ENCODE measurements around the gene ZFP91.

The ZFP91 gene

GRCh38 chr11:58631378-58631777 lies 52.5 kb downstream of the ZFP91 start:
- ChIA-PET CTCF (no interaction called here), POLR2A (ENCODE audit: low non-redundant PET) (no interaction called here)
- no peak for TF ChIP-seq CTCF (conservative IDR thresholded peaks at IDR 0.05; ENCODE audit: low read depth)
- DNase-seq (ENCODE audit: low spot score): no peak
- no peak overlapping the region for H3K27ac ChIP-seq

- ChIA-PET POLR2A (ENCODE audit: low non-redundant PET) (no interaction called here), CTCF (interaction anchor here (0.6 kb wide), 1 partner anchor 108 kb away, joined by 4 read pairs; no protein-coding TSS in a partner anchor)
- H3K27ac ChIP-seq: no peak overlapping the region
- DNase-seq (ENCODE audit: low spot score): no peak
- no peak for TF ChIP-seq CTCF (conservative IDR thresholded peaks at IDR 0.05; ENCODE audit: low read depth)
These were observed 53.6 kb downstream of the ZFP91 start for GRCh38 chr11:58632510-58632909.

GRCh38 chr11:58636587-58636986 lies 57.7 kb downstream of the ZFP91 start:
- ChIA-PET POLR2A (ENCODE audit: low non-redundant PET) (no interaction called here), CTCF (interaction anchor here (0.7 kb wide), 3 partner anchors 137 to 511 kb away, joined by 3 to 4 read pairs (median 3); no protein-coding TSS in a partner anchor)
- DNase-seq (ENCODE audit: low spot score): no peak
- TF ChIP-seq CTCF (conservative IDR thresholded peaks at IDR 0.05; ENCODE audit: low read depth): no peak
- no peak overlapping the region for H3K27ac ChIP-seq

GRCh38 chr11:58637371-58637770 lies 58.5 kb downstream of the ZFP91 start:
- POLR2A ChIA-PET (ENCODE audit: low non-redundant PET): no interaction called here
- TF ChIP-seq CTCF (conservative IDR thresholded peaks at IDR 0.05; ENCODE audit: low read depth): no peak
- no peak overlapping the region for H3K27ac ChIP-seq
- no peak for DNase-seq (ENCODE audit: low spot score)
- CTCF ChIA-PET: interaction anchor here (0.7 kb wide), 4 partner anchors 137 to 510 kb away, joined by 3 to 7 read pairs (median 4); no protein-coding TSS in a partner anchor

- CTCF ChIA-PET: interaction anchor here (1.7 kb wide), 1 partner anchor 9 kb away, joined by 5 read pairs; no protein-coding TSS in a partner anchor
- POLR2A ChIA-PET (ENCODE audit: low non-redundant PET): no interaction called here
These were observed 60.2 kb downstream of the ZFP91 start for GRCh38 chr11:58639103-58639502.

GRCh38 chr11:58639669-58640068 lies 60.8 kb downstream of the ZFP91 start:
- no peak for TF ChIP-seq CTCF (conservative IDR thresholded peaks at IDR 0.05; ENCODE audit: low read depth)
- POLR2A ChIA-PET (ENCODE audit: low non-redundant PET): no interaction called here
- CTCF ChIA-PET: interaction anchor here (1.7 kb wide), 1 partner anchor 10 kb away, joined by 5 read pairs; no protein-coding TSS in a partner anchor
- DNase-seq (ENCODE audit: low spot score): no peak
- H3K27ac ChIP-seq: no peak overlapping the region

More at GRCh38 chr11:58639103-58639502, 60.2 kb downstream of the ZFP91 start:
- TF ChIP-seq CTCF (conservative IDR thresholded peaks at IDR 0.05; ENCODE audit: low read depth): no peak
- no peak for DNase-seq (ENCODE audit: low spot score)
- no peak overlapping the region for H3K27ac ChIP-seq
